A673 (cell line): Measurements from ENCODE around the gene XRCC1. TPM values are rescaled to one million over a fixed set of nuclear protein-coding genes. Genes with fewer than 3 reads are reported as not detected.
"Not testable (repeated sequence)": the region's sequence is repeated elsewhere in the genome, so short reads cannot be mapped to it uniquely, and the experiment has no call there.

Experiments
- BruUV-seq: library from RNA; stranded (reverse); fragments of 400-500 nt; replicated peaks from 2 replicates; lab custom pipeline; 2021; lab: Mats Ljungman, UMichigan
- CTCF ChIA-PET: fragments of 300-600 bp; sonication (Branson Sonifier 250); formaldehyde crosslinking; loops from one replicate; lab custom pipeline; 2022; ENCODE audit warnings: antibody characterized with exemption; lab: Charles Lee
- POLR2A ChIA-PET: fragments of 300-600 bp; sonication (Branson Sonifier 250); formaldehyde crosslinking; loops from one replicate; lab custom pipeline; 2022; ENCODE audit warnings: antibody characterized with exemption; ENCODE audit not compliant: low non-redundant PET; lab: Charles Lee
- DNase-seq: peaks from one replicate; pipeline ENCODE4 v3.0.0-alpha.2; 2015; ENCODE audit warnings: low spot score
- H3K27ac ChIP-seq: fragments of 200-600 bp; sonication (generic); 2 replicates; pipeline ENCODE4 v1.5.1; 2016; ENCODE audit warnings: mixed run types, low read depth, mild to moderate bottlenecking, mixed read lengths, antibody characterized with exemption, low read length; ENCODE audit not compliant: poor library complexity, severe bottlenecking
- H3K27me3 ChIP-seq: fragments of 200-600 bp; sonication (generic); replicated peaks from 2 replicates; pipeline ENCODE4 v1.6.1; 2017; ENCODE audit warnings: mixed run types, low read depth, mild to moderate bottlenecking, mixed read lengths, antibody characterized with exemption, low read length; ENCODE audit not compliant: insufficient read depth, poor library complexity
- H3K36me3 ChIP-seq: fragments of 200-600 bp; sonication (generic); 2 replicates; pipeline ENCODE4 v1.6.1; 2016; ENCODE audit warnings: mixed run types, mild to moderate bottlenecking, mixed read lengths, antibody characterized with exemption, low read length; ENCODE audit not compliant: insufficient read depth, poor library complexity, severe bottlenecking
- H3K4me1 ChIP-seq: fragments of 200-600 bp; sonication (generic); 2 replicates; pipeline ENCODE4 v1.6.1; 2017; ENCODE audit warnings: mixed run types, mild to moderate bottlenecking, mixed read lengths, antibody characterized with exemption, low read length; ENCODE audit not compliant: insufficient read depth, poor library complexity, severe bottlenecking
- H3K4me3 ChIP-seq: fragments of 200-600 bp; sonication (generic); 2 replicates; pipeline ENCODE4 v1.5.1; 2016; ENCODE audit warnings: low read depth, mixed run types, mild to moderate bottlenecking, mixed read lengths, low read length; ENCODE audit not compliant: poor library complexity, severe bottlenecking
- H3K9me3 ChIP-seq: fragments of 200-600 bp; sonication (generic); 2 replicates; pipeline ENCODE4 v1.6.1; 2016; ENCODE audit warnings: mixed run types, low read depth, mild to moderate bottlenecking, mixed read lengths, antibody characterized with exemption, low read length; ENCODE audit not compliant: poor library complexity, severe bottlenecking
- EZH2 ChIP-seq: fragments of 200-600 bp; sonication (generic); IDR thresholded peaks from 2 replicates; pipeline ENCODE4 v1.6.1; 2017; ENCODE audit warnings: borderline replicate concordance, low read depth, mild to moderate bottlenecking, mixed read lengths, antibody characterized with exemption, low read length; ENCODE audit not compliant: poor library complexity, severe bottlenecking
- intact Hi-C: fragments of 100-400 bp; cut with micrococcal nuclease; formaldehyde crosslinking; loops from one replicate; pipeline ENCODE4 v1.10.0; 2022; ENCODE audit not compliant: unreplicated experiment
- total RNA-seq: library from RNA; stranded (reverse); gene quantifications from 2 replicates; pipeline ENCODE4 v1.2.3, GENCODE V29; 2021
- TF ChIP-seq, protein P1 (sequence below): fragments of 300-800, 200-600 bp; sonication (generic); conservative IDR thresholded peaks from 2 replicates; pipeline ENCODE4 v1.5.1; 2017; ENCODE audit warnings: low read depth, mild to moderate bottlenecking, antibody characterized with exemption, low read length, moderate library complexity, mixed read lengths

Gene XRCC1
- total RNA-seq, 1 experiment from 2014 or later, result 69.4 TPM

DNA sequence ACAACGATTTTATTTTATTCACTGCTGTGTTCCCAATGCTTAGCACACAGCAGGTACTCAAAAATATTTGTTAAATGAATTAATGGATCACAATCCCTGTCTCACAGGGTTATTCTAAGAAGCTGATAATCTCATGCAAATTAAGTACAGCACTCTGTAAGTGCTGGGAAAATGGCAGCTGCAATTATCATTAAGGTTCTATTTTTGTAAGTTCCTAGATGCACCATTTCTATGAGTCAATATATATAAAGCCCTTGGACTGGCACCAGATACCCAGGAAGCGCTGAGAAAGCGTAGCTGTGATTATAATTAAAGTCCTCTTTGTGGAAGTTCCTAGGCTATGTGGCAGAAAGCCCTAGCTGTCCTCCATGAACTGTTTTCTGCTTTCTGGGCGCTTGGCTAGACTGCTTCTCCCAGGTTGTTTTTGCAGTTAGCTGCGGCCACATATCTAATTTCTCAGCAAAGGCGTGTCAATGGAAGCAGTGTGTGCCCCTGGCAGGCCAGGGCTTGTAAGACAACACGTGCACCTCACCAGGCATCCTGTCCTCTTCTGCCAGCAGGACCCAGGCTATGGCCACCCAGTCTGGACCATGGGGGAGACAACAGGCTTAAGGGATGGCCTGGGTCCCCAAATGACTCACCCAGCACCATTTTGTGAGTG, 31.4 kb upstream of the XRCC1 start:
- DNase-seq, result peak; percentile 58
- no TSS peak for BruUV-seq
- ChIA-PET CTCF (no interaction called here), POLR2A (no interaction called here)
- Histone ChIP-seq H3K4me3 (no peak overlapping the region), H3K27me3 (no peaks in the 10 kb centered on the region), H3K36me3 (peaks cover 5% of the 10 kb centered on the region), H3K4me1 (peaks cover 38% of the 10 kb centered on the region), H3K9me3 (no peaks in the 10 kb centered on the region), H3K27ac (peak overlapping the region; percentile 76)
- TF ChIP-seq, protein P1, sequence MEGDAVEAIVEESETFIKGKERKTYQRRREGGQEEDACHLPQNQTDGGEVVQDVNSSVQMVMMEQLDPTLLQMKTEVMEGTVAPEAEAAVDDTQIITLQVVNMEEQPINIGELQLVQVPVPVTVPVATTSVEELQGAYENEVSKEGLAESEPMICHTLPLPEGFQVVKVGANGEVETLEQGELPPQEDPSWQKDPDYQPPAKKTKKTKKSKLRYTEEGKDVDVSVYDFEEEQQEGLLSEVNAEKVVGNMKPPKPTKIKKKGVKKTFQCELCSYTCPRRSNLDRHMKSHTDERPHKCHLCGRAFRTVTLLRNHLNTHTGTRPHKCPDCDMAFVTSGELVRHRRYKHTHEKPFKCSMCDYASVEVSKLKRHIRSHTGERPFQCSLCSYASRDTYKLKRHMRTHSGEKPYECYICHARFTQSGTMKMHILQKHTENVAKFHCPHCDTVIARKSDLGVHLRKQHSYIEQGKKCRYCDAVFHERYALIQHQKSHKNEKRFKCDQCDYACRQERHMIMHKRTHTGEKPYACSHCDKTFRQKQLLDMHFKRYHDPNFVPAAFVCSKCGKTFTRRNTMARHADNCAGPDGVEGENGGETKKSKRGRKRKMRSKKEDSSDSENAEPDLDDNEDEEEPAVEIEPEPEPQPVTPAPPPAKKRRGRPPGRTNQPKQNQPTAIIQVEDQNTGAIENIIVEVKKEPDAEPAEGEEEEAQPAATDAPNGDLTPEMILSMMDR, result no peak
- no peak for TF ChIP-seq EZH2
- intact Hi-C loops, result no loop called here

DNA sequence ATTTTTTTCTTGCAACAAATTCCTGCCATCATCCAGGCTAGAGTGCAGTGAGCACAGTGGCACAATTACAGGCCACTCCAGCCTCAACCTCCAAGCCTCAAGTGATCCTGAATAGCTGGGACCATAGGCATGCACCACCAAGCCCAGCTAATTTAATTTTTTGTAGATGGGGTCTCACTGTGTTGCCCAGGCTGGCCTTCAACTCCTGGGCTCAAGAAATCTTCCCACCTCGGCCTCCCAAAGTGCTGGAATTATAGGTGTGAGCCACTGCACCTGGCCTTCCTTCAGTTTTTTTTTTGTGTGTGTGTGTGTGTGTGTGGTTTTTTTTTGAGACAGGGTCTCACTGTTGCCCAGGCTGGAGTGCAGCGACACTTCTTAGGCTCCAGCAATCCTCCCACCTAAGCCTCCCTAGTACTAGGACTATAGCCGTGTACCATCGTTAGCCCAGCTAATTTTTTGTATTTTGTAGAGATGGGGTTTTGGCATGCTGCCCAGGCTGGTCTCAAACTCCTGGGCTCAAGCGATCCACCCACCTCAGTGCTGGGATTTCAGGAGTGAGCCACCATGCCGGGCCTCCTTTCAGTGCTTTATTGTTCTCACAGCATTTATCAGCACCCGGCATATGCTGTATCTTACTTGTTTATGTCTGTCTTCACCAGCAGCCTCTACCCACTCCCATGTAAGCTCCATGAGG, 30.7 kb upstream of the XRCC1 start:
- Histone ChIP-seq H3K27me3 (no peaks in the 10 kb centered on the region), H3K9me3 (no peaks in the 10 kb centered on the region), H3K4me1 (peaks cover 34% of the 10 kb centered on the region), H3K27ac (peak overlapping the region; percentile 76), H3K36me3 (peaks cover 5% of the 10 kb centered on the region), H3K4me3 (no peak overlapping the region)
- CTCF ChIA-PET, result no interaction called here
- peak; percentile 43 for DNase-seq
- BruUV-seq, result no TSS peak
- TF ChIP-seq, protein P1, result no peak
- no peak for TF ChIP-seq EZH2
- POLR2A ChIA-PET, result no interaction called here
- intact Hi-C loops, result no loop called here

DNA sequence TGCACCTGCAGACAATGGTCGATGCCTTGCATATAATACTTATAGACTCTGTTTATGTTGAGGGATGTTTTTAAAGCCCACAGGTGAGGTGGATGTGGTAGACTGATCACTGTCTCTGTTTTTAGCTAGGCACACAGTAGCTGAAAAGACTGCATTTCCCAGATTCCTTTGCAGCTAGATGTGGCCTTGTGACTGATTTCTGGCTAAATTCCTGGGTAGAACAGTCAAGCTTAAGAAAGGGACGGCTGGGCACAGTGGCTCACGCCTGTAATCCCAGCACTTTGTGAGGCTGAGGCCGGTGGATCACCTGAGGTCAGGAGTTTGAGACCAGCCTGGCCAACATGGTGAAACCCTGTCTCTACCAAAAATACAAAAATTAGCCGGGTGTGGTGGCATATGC, 25.0 kb upstream of the XRCC1 start:
- CTCF ChIA-PET, H3K9me3 ChIP-seq, intact Hi-C loops, H3K4me1 ChIP-seq, H3K4me3 ChIP-seq, POLR2A ChIA-PET, H3K27me3 ChIP-seq, DNase-seq, H3K27ac ChIP-seq, BruUV-seq: not testable (repeated sequence)
- peaks cover 21% of the 10 kb centered on the region for H3K36me3 ChIP-seq
